GM18511 (cell line): Measurements from ENCODE around the gene MEN1.

Experiments
- ATAC-seq: cut with Tn5 transposase; IDR thresholded peaks from one replicate; pipeline ENCODE4 v1.9.1; 2021; ENCODE audit warnings: mild to moderate bottlenecking, moderate library complexity; ENCODE audit not compliant: unreplicated experiment

MEN1 gene

DNA sequence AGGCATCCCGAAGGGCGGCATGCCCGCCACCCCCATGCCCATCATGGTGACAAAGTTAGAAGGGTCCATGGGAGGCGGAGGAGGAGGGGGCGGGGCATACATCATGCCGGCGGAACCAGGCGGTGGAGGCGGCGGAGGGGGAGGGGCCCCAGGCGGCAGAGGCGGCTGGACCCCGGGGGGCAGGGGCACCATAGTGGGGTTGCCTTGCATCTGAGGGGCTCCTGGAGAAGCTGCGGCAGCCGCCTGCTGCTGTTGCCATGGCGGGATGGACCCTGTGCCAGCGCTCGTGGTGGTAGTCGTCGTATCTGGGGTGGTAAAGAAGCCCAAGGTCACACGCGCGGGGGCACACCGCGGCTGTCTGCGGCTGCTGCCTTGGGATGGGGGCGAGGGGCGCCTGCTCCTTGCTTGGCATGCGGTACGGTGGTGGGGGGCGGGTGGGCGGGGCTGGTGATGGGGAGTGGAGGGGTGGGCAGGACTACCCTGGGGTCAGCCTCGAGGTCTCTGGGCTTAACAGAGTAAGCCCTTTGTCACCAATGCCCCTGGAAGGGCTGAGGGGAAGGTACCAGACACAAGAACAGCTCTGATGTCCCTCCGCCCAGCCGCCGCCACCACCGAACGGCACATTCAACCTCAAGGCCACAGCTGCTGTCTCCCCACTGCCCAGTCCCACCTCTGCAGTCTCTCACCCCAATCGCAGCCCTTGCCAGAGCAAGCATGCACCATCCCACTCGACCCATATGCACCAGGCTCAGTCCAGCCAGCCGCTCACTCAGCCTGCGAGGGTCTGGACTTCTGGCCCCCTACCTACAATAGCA is 44.3 kb downstream of the MEN1 start:
- no peak for ATAC-seq

DNA sequence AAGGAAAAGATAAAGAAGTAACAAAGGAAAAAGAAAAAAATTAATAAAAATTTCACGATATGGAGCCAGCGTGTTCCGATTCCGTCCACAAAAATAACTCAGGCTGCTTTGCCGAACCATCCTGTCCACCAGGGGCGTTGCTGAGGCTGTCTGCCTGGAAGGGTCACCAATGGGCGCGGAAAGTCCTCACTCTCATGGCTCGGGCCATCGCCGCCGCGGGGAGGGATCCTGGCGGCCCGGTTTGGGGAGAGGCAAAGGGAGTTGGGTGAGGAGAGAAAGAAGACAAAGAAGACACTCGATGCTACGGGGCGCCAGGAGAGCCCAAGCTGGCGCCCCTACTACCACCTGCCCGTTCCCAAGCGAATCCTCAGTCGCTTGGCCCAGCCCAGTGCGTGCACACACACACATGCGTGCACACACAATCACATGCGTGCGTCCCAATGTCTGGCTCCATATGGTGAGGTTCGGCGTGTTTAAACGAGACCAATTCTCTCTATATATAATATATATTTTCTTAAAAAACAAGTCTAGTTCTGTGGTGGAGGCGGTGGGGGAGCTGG is 45.0 kb downstream of the MEN1 start:
- ATAC-seq, result no peak

DNA sequence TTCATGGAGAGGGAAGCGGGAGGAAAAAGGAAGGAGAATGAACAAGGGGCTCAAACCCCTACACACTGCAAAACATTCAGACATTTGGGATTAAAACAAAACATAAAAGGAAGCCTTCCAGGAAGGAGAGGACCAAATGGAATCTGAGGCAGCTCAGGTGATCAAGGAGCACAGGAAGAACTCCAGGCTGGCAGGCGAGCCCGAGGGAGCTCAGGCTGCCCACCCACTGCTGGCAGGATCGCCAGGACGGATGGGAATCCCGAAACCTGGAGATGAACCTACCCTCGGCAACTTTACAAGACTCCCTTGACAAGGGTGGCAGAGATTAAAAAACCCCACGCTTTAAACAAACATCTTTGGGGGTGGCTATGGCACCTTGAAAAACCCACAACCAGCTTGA is 45.6 kb downstream of the MEN1 start:
- no peak for ATAC-seq

DNA sequence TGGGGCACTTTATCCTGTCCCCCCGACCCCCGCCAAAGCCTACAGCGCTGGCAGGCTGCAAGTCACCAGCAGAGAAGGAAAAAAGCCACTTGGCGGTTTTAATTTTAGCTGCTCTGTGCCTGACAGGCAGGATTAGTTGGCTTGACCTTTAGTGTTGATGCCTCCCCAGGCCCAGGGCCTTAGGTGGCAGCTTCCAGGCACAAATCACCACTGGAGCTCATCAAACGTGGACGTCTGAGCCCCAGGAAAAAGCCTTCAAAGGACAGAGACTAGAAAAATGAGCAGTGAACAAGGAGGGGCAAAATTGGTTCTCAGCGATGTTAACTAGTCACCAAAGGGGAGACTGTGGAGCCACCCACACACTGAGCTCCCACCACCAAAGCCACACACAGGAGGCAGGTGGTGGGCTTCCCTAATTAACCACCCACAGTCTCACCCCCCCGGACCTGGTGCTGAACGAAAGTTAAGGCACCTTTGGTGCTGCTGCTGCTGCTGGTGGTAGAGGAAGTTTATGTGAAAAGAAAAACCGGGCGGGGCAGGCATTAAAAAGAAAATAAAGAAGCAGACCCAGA is 46.2 kb downstream of the MEN1 start:
- ATAC-seq, result no peak

DNA sequence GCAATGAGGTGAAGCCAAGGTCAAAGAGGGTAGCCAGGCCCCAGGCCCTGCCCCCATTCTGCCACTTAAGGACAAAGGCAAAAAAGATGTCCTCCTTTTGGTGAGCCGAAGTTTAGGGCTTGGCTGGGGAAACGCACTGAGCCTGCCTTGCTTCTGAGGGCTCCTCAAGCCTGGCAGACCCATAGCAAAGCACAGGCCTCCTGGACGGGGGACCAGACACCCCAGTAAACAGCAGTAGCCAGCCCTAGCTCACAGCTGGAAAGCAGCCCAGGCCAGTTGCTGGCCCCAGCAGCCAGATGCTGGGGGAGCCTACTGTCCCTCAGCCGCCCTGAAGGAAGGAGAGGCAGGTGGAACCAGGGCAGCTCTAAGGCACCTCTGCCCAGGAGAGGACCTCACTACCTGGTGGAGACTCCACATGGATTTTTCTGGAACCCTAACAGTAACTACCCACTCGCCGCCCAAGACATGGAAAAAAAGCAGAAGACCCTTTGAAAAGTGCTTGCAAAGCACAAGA is 46.8 kb downstream of the MEN1 start:
- no peak for ATAC-seq

DNA sequence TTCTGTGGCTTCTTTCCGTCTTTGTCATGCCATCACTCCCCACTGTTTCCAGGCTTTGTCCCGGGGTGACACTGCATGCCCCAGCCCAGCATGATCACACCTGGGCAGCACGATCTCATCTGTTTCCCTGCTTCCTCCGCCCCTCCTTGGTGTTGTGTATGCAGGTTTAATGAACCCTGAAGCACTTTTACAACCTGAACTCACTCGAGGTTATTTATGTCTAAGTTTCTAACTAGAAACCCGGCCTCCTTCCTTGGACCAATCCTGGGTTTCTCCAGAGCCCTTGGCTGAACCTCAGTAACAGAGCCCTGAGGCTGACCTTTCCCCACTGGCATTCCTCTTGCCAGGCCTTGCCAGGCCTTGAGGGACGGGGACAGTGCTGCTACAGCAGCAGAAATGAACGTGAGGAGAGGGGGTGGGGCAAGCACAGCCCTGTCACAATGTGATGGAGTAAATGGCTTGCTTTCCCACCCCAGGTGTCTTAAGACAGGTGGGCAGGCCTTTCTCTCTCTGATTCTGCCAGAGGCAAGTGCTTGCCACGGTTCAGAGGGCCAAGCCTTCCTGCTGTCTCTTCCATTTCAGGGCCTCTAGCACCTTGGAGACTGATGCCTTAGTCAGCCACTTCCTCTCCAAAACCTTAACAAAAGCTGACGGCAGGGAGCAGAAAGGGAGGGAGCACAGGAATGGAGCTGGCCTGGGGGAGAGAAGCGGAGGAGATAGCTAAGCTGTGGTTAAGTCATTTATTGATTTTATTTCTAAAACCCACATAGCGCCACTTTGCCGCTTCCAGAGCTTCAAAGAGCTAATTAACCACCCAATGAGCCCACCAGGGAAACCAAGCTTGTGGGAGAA is 47.5 kb downstream of the MEN1 start:
- no peak for ATAC-seq

DNA sequence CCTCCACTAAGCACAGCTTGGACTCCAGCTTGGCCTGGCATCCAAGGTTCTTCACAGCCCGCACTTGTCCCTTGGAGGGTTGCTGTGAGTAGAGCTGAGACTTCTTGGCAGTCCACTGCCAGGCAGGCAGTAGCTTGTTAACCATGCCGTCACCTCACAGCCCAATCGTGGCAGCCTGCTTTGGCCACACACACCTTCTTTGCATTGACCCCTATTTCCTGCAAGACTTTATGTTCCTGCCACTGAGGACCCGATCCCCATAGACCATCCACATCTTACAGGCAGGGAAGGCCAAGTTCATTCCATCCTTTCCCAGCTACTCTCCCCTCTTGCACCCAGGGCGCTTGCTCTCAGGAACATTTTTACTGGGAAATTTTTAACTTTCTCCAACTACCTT is 48.1 kb downstream of the MEN1 start:
- ATAC-seq, result no peak

DNA sequence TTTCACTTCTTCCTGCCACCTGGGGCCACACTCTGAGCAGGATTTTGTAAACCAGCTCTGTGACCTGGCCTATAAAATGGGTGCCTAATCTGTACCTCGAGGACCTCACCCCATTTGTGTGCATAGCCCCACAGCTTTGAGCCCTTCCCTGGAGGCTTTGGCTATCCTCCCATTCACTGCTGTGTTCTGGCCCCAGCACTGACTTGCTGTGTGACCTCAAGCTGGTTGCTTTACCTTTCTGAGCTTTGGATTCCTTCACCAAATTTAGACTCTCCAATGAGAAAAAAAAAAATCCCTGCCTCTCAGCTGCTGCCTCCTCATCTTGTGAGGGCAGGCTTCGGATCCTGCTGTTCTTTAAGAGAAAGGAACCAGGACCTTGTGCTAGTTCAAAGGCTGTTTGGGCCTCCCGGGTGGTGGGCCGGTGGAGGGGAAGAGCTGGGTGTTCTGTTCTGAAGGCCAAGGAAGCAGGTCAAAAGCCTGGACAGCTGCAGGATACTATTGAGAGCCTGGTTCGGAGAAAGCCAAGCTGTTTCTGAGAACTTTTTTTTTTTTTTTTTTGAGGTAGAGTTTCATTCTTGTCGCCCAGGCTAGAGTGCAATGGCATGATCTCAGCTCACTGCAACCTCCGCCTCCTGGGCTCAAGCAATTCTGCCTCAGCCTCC is 49.5 kb downstream of the MEN1 start:
- no peak for ATAC-seq

DNA sequence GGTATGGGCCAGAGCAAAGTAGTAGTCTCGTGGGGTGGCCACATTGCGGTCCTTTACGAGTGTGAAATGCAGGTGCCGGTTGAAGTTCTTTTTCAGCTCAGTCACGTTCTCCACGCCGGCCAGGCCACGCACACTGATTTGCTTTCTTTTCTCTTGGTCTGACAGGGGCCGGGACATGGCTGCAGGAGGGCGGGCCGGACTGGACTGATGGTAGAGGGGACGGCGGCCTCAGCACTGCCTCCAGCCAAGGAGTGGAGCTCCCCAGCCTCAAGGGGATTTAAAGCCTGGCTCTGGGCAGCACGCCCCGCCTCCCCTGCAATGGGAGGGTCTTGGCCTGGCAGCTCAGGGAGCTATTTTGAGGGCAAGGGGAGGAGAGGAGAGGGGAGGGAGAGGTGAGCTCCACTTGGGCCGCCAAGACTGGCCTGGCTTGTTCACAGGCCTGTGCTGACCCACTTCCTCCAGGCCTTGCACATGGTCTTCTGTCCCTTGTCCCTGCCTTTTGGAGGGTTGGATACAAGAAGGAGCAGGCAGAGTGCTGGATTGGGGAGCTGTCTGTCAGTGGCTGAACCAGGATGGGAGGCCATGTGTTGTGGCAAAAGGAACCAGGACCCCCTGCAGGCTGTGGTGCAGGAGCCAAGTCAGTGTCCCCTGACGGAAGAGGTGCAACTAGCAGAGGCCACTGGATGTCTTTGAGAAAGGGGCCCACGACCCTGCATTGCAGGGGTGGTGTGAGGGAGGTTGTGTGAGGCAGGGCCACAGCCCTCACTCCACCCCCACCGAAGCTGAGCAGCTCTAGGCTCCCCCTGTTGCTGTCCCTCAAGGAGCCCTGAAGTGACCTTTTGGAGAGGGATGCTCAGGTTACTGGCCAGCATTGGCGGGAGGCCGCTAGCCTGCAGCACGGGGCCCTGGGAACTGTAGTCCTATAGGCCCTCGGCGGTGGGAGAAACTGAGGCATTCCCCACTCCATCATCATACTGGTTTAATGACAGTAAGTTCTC is 50.3 kb downstream of the MEN1 start, which contains the start of gene PYGM:
TSS of gene PYGM (minus strand) at position 253 of the 998 bp plus-strand sequence. CDS start at position 177, 76 bp downstream.
- no peak for ATAC-seq

DNA sequence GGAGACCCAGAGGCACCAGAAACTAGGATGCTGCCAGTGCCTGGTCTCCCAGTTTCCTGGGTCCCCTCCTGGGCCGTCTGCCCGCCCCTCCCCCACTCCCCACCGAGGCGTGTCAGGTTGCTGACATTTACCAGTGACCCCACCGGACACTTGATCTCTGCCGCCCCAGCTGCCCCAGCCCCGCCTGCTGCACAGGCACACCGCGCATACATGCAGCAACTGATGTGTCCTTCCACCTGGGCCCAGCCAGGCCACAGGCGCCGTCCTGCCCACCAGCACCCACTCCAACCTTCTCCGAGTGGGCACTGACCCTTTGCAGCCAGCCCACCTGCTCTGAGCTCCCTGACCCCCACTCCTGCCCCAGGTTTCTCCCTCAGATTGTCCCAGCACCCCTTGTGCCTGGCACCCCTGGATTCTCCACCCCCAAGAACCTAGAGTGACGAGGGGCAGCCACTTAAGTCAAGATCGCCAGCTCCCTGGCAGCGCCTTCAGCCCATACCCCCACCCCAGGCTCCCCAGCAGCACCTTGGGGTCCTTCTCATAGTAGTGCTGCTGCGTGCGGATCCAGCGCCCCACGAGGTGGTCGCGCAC is 51.1 kb downstream of the MEN1 start:
- no peak for ATAC-seq

DNA sequence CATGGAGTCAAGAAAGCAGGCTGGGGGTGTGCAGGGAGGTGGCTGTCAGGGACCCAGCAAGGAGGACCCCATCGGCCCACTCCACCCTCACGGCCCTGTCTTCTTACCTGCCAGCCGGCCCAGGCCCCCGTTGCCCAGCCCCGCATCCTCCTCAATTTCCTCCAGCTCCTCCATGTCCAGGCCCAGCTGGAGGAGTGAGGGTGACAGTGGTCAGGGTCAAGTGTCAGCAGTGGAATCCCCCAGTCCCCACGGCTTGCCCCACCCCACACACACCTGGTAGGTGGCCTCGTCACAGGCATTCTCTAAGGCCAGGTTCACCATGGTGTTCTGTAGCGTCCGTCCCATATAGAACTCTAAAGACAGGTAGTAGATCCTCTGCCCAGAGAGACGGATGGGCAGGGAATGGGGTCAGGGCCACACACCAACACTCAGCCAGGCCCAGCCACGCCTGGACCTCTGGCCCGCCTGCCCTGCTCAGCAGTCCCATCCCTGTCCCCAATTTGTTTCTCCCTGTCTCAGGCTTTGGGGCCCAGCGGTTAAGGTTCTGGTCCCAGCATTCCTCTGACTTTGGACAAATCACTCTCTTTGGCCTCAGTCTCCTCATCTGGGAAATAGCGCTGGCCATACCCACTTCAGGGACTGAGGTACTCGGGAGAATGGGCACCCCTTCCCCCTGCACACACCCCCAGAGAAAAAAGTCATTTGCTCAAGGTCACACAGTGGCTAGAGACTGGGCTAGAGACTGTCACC is 51.8 kb downstream of the MEN1 start:
- no peak for ATAC-seq

DNA sequence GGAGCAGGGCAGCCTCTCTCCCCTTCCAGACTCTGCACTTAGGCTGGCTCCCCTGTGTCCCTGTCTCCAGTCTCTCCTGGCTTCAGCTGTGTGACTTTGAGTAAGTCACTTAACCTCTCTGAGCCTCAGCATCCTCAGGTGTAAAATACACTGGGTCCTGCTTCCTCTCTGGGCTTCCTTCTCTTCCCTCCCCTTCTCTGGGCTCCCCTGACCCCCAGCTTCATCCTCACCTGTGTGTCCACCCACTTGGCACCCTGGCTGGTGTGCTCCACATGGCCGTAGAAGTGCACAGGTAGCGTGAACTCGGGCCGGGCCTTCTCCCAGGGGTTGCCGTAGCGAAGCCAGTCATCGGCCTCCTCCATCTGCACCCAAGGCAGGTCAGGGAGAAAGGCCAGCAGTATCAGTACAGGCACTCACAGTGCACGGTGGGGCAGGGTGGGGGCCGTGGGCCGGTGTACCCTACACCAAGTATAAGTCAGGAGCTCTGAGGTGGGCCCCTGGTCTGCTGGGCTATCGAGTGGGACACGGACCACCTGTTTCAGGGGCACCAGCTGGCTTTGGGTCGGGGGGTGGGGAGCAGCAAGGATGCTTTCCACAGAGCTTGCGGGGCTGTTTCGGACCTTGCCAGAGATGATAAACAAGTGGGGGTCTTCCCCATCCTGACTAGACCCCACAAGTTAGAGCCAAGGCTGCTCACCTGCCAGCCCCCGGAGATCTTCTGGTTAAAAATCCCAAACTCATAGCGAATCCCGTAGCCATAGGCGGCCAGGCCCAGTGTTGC is 52.6 kb downstream of the MEN1 start:
- no peak for ATAC-seq

DNA sequence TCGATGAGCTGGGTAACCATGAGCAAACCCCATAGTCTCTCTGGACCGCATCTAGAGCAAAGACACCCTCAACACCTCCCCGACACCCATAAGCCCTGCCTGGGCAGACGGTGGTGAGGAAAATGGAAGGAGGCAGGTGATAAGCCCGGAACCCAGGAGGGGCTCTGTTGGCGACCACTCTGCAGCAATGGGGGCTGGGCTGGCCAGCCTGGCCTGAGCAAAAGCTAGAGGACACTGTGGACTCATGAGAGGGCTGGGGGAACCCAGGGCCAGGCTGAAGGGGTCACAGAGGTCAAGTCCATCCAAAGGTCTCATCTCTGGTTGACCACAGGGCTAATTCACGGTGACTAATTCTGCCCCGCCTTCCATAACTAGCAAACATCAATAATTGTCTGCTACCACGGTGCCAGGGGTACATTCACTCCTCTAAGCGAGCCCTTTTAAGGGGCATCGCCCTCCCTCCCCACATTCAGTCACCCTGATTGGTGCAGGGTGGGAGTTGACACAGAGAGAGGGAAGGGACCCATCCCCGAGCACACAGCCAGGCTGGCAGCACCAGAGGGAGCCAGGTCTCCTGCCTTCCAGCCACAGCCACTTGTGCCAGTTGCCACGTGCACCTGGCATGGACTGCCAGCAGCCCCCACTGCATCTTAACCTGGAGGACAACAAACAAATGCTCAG is 54.5 kb downstream of the MEN1 start:
- ATAC-seq, result no peak

DNA sequence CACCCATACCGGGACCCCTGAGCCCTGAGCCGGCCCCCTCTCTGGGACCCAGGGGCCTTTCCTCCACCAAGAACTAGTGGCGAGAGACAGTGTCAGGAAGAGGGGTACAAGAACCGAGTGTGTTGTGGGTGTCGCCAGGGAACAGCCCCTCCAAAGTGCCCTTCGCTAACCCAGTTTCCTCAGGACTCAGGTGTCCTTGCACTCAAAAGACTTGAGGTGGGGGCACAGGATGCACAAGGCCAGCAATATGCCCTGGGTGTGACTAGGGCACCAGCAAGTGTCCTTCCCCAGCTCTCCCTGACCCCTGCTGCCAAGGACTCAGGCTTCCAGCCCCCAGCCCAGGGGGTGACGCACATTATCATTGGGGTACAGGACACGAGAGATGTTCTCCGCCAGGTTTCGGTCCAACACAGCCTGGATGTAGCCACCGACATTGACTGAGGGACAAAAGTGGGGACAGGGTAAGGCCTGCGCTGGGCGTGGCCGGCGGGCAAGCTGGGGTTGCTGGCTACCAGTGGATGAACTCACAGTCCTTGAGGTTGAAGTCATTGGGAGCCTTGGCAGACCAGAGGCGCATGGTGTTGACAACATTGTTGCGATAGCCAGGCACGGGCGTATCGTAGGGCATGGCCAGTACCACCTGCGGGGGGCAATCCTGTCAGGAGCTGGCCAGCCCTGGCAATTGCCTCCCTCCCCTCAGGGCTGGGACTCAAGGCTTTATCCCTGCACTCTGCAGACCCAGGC is 55.3 kb downstream of the MEN1 start:
- no peak for ATAC-seq

DNA sequence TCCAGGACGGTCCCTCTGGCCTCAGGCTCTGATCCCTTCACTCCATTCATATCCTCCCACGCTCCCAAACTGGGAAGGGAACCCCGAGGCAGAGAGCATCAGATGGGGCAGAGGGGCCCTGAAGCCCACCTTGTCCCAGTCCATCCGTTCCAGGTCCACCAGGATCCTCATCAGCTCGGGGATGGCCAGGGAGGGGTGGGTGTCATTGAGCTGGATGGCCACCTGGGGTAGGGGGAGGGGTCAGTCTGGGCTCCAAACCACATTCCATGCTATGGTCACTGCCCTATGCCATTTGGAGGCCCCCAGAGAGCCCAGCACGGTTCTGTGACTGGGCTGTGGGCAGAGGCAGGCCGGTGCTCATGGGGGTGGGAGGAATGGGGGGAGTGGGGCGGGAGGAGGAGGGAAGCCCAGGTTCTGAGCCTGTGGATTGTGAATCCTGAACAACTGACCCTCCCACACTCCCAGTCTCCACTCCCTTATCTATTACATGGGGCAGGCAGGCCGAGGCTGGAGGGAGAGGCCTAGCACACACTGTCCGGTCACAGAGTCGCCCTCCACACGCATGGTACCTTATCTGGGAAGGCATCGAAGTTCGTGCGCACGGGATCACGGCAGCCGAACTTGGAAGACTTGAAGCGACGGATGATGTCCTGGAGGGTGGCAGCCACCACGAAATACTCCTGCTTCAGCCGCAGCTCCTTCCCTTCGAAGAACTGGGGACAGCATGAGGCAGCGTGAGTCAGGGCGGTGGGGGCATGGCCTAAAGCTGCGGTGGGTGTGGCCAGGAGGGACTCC is 56.0 kb downstream of the MEN1 start:
- no peak for ATAC-seq
